Esophagus (tissue), 2 donors: ENCODE measurements around the gene FDPS. TPM values are rescaled to one million over a fixed set of nuclear protein-coding genes. Genes with fewer than 3 reads are reported as not detected.
"Not testable (repeated sequence)": the region's sequence is repeated elsewhere in the genome, so short reads cannot be mapped to it uniquely, and the experiment has no call there.

ENCODE experiments used
- H3K27ac ChIP-seq, 2 donors: one replicate each; pipeline ENCODE4 v1.5.1; 2013; ENCODE audit warnings: low read depth in 2 of 2, mild to moderate bottlenecking in 2 of 2, inconsistent platforms in 1 of 2, low read length in 1 of 2, moderate library complexity in 1 of 2
- H3K27me3 ChIP-seq, 2 donors: one replicate each; pipeline ENCODE4 v1.6.1; 2013; ENCODE audit warnings: low read length in 2 of 2, control low read depth in 1 of 2, mild to moderate bottlenecking in 1 of 2; ENCODE audit not compliant: insufficient read depth in 2 of 2, control insufficient read depth in 1 of 2
- H3K36me3 ChIP-seq, 2 donors: one replicate each; pipeline ENCODE4 v1.6.1; 2013; ENCODE audit warnings: low read length in 1 of 2; ENCODE audit not compliant: control insufficient read depth in 2 of 2, insufficient read depth in 2 of 2
- H3K4me1 ChIP-seq, 2 donors: one replicate each; pipeline ENCODE4 v1.6.1; 2013; ENCODE audit warnings: low read length in 1 of 2; ENCODE audit not compliant: control insufficient read depth in 2 of 2, insufficient read depth in 2 of 2
- H3K4me3 ChIP-seq, 2 donors: one replicate each; pipeline ENCODE4 v1.5.1; 2013; ENCODE audit warnings: low read length in 2 of 2, mild to moderate bottlenecking in 2 of 2, low read depth in 1 of 2, moderate library complexity in 1 of 2
- H3K9me3 ChIP-seq, 2 donors: one replicate each; pipeline ENCODE4 v1.6.1; 2013; ENCODE audit warnings: mild to moderate bottlenecking in 2 of 2, low read depth in 1 of 2, low read length in 1 of 2, moderate library complexity in 1 of 2; ENCODE audit not compliant: control insufficient read depth in 2 of 2, insufficient read depth in 1 of 2
- WGBS, 2 donors: extraction: QIAGEN DNeasy Blood & Tissue Kit; methylation state at CpG; one replicate each; pipeline ENCODE4 v1.1.7; 2013; 5-methylcytosine and 5-hydroxymethylcytosine counted together
- polyA plus RNA-seq, 2 donors: library from polyadenylated mRNA; stranded (reverse); fragments of 200-250 nt; gene quantifications; one replicate each; pipeline ENCODE4 v1.2.3, GENCODE V29; 2013
- donor health status: healthy with polysubstance abuse.
- donor health status: Bipolar disorder and iron deficiency.

FDPS gene
- polyA plus RNA-seq, 2 donors: 190 to 241 TPM

- H3K4me1 ChIP-seq: no peaks in the 10 kb centered on the region
- H3K9me3 ChIP-seq: no peaks in the 10 kb centered on the region
- H3K36me3 ChIP-seq: peaks cover 2 to 15% of the 10 kb centered on the region in 2 donors
- H3K4me3 ChIP-seq: no peak overlapping the region
- 89 to 94% methylated on average over 14 of the region's 14 CpGs for WGBS, 2 donors
- no peaks in the 10 kb centered on the region for H3K27me3 ChIP-seq
- H3K27ac ChIP-seq: no peak overlapping the region
Observed at GRCh38 chr1:155285063-155285462, 23.6 kb upstream of the FDPS start.

- H3K36me3 ChIP-seq: peaks cover 2 to 15% of the 10 kb centered on the region in 2 donors
- no peaks in the 10 kb centered on the region for H3K9me3 ChIP-seq
- H3K4me1 ChIP-seq: no peaks in the 10 kb centered on the region
- H3K4me3 ChIP-seq: no peak overlapping the region
- H3K27ac ChIP-seq: no peak overlapping the region
- no peaks in the 10 kb centered on the region for H3K27me3 ChIP-seq
- WGBS, 2 donors: 89 to 94% methylated on average over 18 of the region's 18 CpGs
Observed at GRCh38 chr1:155285631-155286044, 23.0 kb upstream of the FDPS start.

GRCh38 chr1:155286544-155286943 lies 22.1 kb upstream of the FDPS start:
- no peaks in the 10 kb centered on the region for H3K9me3 ChIP-seq
- H3K4me3 ChIP-seq: no peak overlapping the region
- H3K4me1 ChIP-seq: no peaks in the 10 kb centered on the region
- no peak overlapping the region for H3K27ac ChIP-seq
- H3K36me3 ChIP-seq: peaks cover 2 to 15% of the 10 kb centered on the region in 2 donors
- no peaks in the 10 kb centered on the region for H3K27me3 ChIP-seq
- 95 to 96% methylated on average over 2 of the region's 2 CpGs for WGBS, 2 donors

GRCh38 chr1:155287987-155288543 lies 20.6 kb upstream of the FDPS start:
- WGBS, 2 donors: 94 to 95% methylated on average over 21 of the region's 21 CpGs
- no peaks in the 10 kb centered on the region for H3K9me3 ChIP-seq
- H3K36me3 ChIP-seq: peaks cover 2 to 15% of the 10 kb centered on the region in 2 donors
- no peaks in the 10 kb centered on the region for H3K4me1 ChIP-seq
- H3K4me3 ChIP-seq: no peak overlapping the region
- no peak overlapping the region for H3K27ac ChIP-seq
- H3K27me3 ChIP-seq: no peaks in the 10 kb centered on the region

GRCh38 chr1:155291006-155291405 lies 17.7 kb upstream of the FDPS start:
- 85 to 88% methylated on average over 10 of the region's 10 CpGs for WGBS, 2 donors
- not testable (repeated sequence) for H3K4me3 ChIP-seq, H3K36me3 ChIP-seq, H3K9me3 ChIP-seq, H3K27me3 ChIP-seq, H3K4me1 ChIP-seq, H3K27ac ChIP-seq

- no peaks in the 10 kb centered on the region for H3K9me3 ChIP-seq
- H3K27me3 ChIP-seq: no peaks in the 10 kb centered on the region
- H3K4me3 ChIP-seq: no peak overlapping the region
- peaks cover 0 to 2% of the 10 kb centered on the region in 2 donors for H3K36me3 ChIP-seq
- WGBS, 2 donors: 87 to 88% methylated on average over 17 of the region's 17 CpGs
- no peak overlapping the region for H3K27ac ChIP-seq
- H3K4me1 ChIP-seq: peaks cover 2 to 8% of the 10 kb centered on the region in 2 donors
Observed at GRCh38 chr1:155293086-155293749, 15.4 kb upstream of the FDPS start.

- Histone ChIP-seq H3K4me3 (no peak overlapping the region), H3K27me3 (no peaks in the 10 kb centered on the region), H3K36me3 (no peaks in the 10 kb centered on the region), H3K27ac (no peak overlapping the region), H3K9me3 (no peaks in the 10 kb centered on the region), H3K4me1 (peaks cover 2 to 8% of the 10 kb centered on the region in 2 donors)
- WGBS, 2 donors: 37 to 50% methylated on average over 46 of the region's 46 CpGs
Observed at GRCh38 chr1:155294520-155295182, 14.0 kb upstream of the FDPS start.

- WGBS, 2 donors: 13 to 21% methylated on average over 47 of the region's 47 CpGs
- no peaks in the 10 kb centered on the region for H3K36me3 ChIP-seq
- H3K4me3 ChIP-seq: peak overlapping the region in 1 of 2 donors; percentile 17
- H3K27me3 ChIP-seq: no peaks in the 10 kb centered on the region
- H3K9me3 ChIP-seq: no peaks in the 10 kb centered on the region
- peaks cover 2 to 8% of the 10 kb centered on the region in 2 donors for H3K4me1 ChIP-seq
- H3K27ac ChIP-seq: no peak overlapping the region
Observed at GRCh38 chr1:155295183-155295941, 13.3 kb upstream of the FDPS start.

GRCh38 chr1:155295942-155296267 lies 12.8 kb upstream of the FDPS start:
- Histone ChIP-seq H3K27me3 (no peaks in the 10 kb centered on the region), H3K4me3 (no peak overlapping the region), H3K9me3 (no peaks in the 10 kb centered on the region), H3K4me1 (peaks cover 2 to 8% of the 10 kb centered on the region in 2 donors), H3K27ac (no peak overlapping the region), H3K36me3 (no peaks in the 10 kb centered on the region)
- 63 to 80% methylated on average over 7 of the region's 7 CpGs for WGBS, 2 donors
